ENCODE results near the gene AKT3. TPM values are rescaled to one million over a fixed set of nuclear protein-coding genes. Genes with fewer than 3 reads are reported as not detected.

AKT3 gene
- total and polyA plus RNA-seq, 2 of the 8 experiments (the other 6 are each of a cell fraction or from before 2014, with no cell fraction given), result 6.0 to 36.4 TPM

- Histone ChIP-seq H4K20me1 (replicated peaks in 1 of 2; ENCODE audit: control insufficient read depth in 1 of 2, insufficient read depth in 2 of 2, low read length in 2 of 2) (no peaks in the 10 kb centered on the region), H3K4ac (replicated peaks; ENCODE audit: insufficient read length, low read depth, low read length) (peak overlapping the region; percentile 41), H3K23me2 (ENCODE audit: low read depth, low read length) (peaks cover 8% of the 10 kb centered on the region), H3K14ac (ENCODE audit: insufficient read length) (no peak overlapping the region), H3K4me2 (ENCODE audit: insufficient read depth in 1 of 2, low read depth in 2 of 2, low read length in 2 of 2) (no peak overlapping the region), H3K79me1 (ENCODE audit: low read depth, low read length) (no peaks in the 10 kb centered on the region), H3K4me1 (replicated peaks in 1 of 4; ENCODE audit: control insufficient read depth in 3 of 4, insufficient read depth in 4 of 4, low read length in 3 of 4) (peaks cover 21 to 54% (median 46%) of the 10 kb centered on the region in 4 experiments), H2BK15ac (ENCODE audit: low read length) (no peak overlapping the region), H3K9ac (replicated peaks in 1 of 4; ENCODE audit: extremely low read depth in 1 of 4, low read depth in 3 of 4, low read length in 3 of 4) (no peak overlapping the region), H3K18ac (ENCODE audit: extremely low read depth, low read length) (peak overlapping the region; percentile 78; the same call in 1 of the 2 replicates), H2BK5ac (ENCODE audit: low read depth, low read length) (peak overlapping the region; percentile 58; the same call in 1 of the 2 replicates), H2AFZ (ENCODE audit: low read length) (no peak overlapping the region), H2AK5ac (ENCODE audit: low read depth, low read length) (peak overlapping the region; percentile 99; the same call in 1 of the 2 replicates), H4K91ac (replicated peaks; ENCODE audit: insufficient read length, low read length) (peak overlapping the region; percentile 94), H2BK20ac (ENCODE audit: low read length) (peak overlapping the region; percentile 83; the same call in 1 of the 2 replicates), H4K8ac (ENCODE audit: extremely low read depth, insufficient read depth, low read length) (no peak overlapping the region), H3K27me3 (replicated peaks in 1 of 4; ENCODE audit: control insufficient read depth in 3 of 4, extremely low read depth in 1 of 4, insufficient read depth in 3 of 4, low read length in 3 of 4) (peaks cover 0 to 5% (median 2%) of the 10 kb centered on the region in 4 experiments; a peak in 3 of 7 replicates), H3K9me3 (ENCODE audit: insufficient read depth in 2 of 2, low read depth in 1 of 2, low read length in 1 of 2) (no peaks in the 10 kb centered on the region; a peak in 1 of 4 replicates), H4K5ac (ENCODE audit: insufficient read length, low read depth, low read length) (no peak overlapping the region), H2BK120ac (replicated peaks; ENCODE audit: low read depth, low read length) (peak overlapping the region; percentile 62), H3K36me3 (ENCODE audit: control insufficient read depth in 2 of 4, insufficient read depth in 4 of 4, low read length in 3 of 4) (no peaks in the 10 kb centered on the region), H2BK12ac (ENCODE audit: low read depth, low read length) (peak overlapping the region; percentile 94; the same call in 1 of the 2 replicates), H3K56ac (replicated peaks; ENCODE audit: insufficient read length, low read depth, low read length) (no peak overlapping the region), H3K4me3 (ENCODE audit: extremely low read depth in 1 of 4, insufficient read depth in 2 of 4, low read depth in 3 of 4, low read length in 4 of 4) (no peak overlapping the region), H3K27ac (ENCODE audit: low read depth, low read length) (no peak overlapping the region), H3K23ac (ENCODE audit: insufficient read length) (no peak overlapping the region), H3K79me2 (ENCODE audit: control insufficient read depth in 1 of 2, insufficient read depth in 2 of 2, low read length in 2 of 2) (no peaks in the 10 kb centered on the region)
- DNase-seq (ENCODE audit: low read depth in 1 of 2, low spot score in 2 of 2), result no peak
- ChIA-PET POLR2A (ENCODE audit: partially characterized antibody) (no interaction called here), CTCF (ENCODE audit: partially characterized antibody) (interaction anchor here (1.1 to 1.2 kb wide), 3 partner anchors 9 to 143 kb away, joined by 3 to 4 read pairs (median 3); no protein-coding TSS in a partner anchor)
- WGBS, 2 experiments (ENCODE audit: extremely low coverage in 1 of 2, insufficient coverage in 1 of 2, insufficient read length in 1 of 2, insufficient replicate concordance in 2 of 2, low coverage in 1 of 2, low lambda C conversion rate in 2 of 2, missing lambda C conversion rate in 1 of 2), result 92% methylated on average over 15 of the region's 15 CpGs; no CpG with 5 or more reads in 1 of the 2 experiments
- no peak for FAIRE-seq
- no peak for TF ChIP-seq CHD1 (IDR thresholded peaks at IDR 0.05; ENCODE audit: low read depth, low read length)
- TF ChIP-seq E2F6 (IDR thresholded peaks at IDR 0.05), result 0 out of 2 replicates have a peak, but pooled peaks have one; percentile 12
Observed at GRCh38 chr1:243487036-243487648, 362.9 kb downstream of the AKT3 start.

Measured in H1 (cell line).